Measurements from ENCODE around the gene ATP6V0E1. TPM values are rescaled to one million over a fixed set of nuclear protein-coding genes. Genes with fewer than 3 reads are reported as not detected.

Gene ATP6V0E1
- total RNA-seq, 1 experiment from 2014 or later: 216 TPM

GRCh38 chr5:172985596-172985995 is 2.0 kb downstream of the ATP6V0E1 start:
- peaks cover 3% of the 10 kb centered on the region for H3K36me3 ChIP-seq (ENCODE audit: control insufficient read depth, insufficient read depth, low read length)
- CTCF ChIA-PET: interaction anchor here (1.0 kb wide), 1 partner anchor 71 kb away, joined by 3 read pairs; no protein-coding TSS in a partner anchor
- H3K9me3 Mint-ChIP-seq (ENCODE audit: unreplicated experiment): no peaks in the 10 kb centered on the region
- no TSS peak for BruUV-seq (replicated peaks)
- H3K4me1 Mint-ChIP-seq (ENCODE audit: low read depth, unreplicated experiment): peaks cover 7% of the 10 kb centered on the region
- no peaks in the 10 kb centered on the region for H3K27me3 ChIP-seq (replicated peaks; ENCODE audit: control insufficient read depth, insufficient read depth, low read length)
- H3K9me3 ChIP-seq: no peaks in the 10 kb centered on the region
- H3K4me3 Mint-ChIP-seq (ENCODE audit: unreplicated experiment): peak overlapping the region; percentile 69
- peaks cover 46% of the 10 kb centered on the region for H3K36me3 Mint-ChIP-seq (ENCODE audit: insufficient read depth, unreplicated experiment)
- no peak for DNase-seq
- H3K4me1 ChIP-seq: peaks cover 11% of the 10 kb centered on the region
- H3K27me3 Mint-ChIP-seq (ENCODE audit: insufficient read depth, unreplicated experiment): no peaks in the 10 kb centered on the region
- TF ChIP-seq CTCF (IDR thresholded peaks at IDR 0.05; ENCODE audit: insufficient read depth in 1 of 2, low read depth in 1 of 2, low read length in 1 of 2, severe bottlenecking in 1 of 2, unreplicated experiment in 1 of 2): no peak
- H3K4me3 ChIP-seq (ENCODE audit: low read depth, low read length): no peak overlapping the region; the same call in 1 of the 2 replicates
- intact Hi-C loops (cut with micrococcal nuclease; ENCODE audit: unreplicated experiment): loop anchor here (2.0 kb wide), 1 partner anchor 59 kb away; no protein-coding TSS in a partner anchor
- peak overlapping the region; percentile 78 for H3K27ac Mint-ChIP-seq (ENCODE audit: unreplicated experiment)
- POLR2A ChIA-PET: no interaction called here

GRCh38 chr5:172988276-172988675 is 4.7 kb downstream of the ATP6V0E1 start:
- CTCF ChIA-PET: no interaction called here
- no peak for TF ChIP-seq CTCF (IDR thresholded peaks at IDR 0.05; ENCODE audit: insufficient read depth in 1 of 2, low read depth in 1 of 2, low read length in 1 of 2, severe bottlenecking in 1 of 2, unreplicated experiment in 1 of 2)
- Mint-ChIP-seq H3K36me3 (ENCODE audit: insufficient read depth, unreplicated experiment) (peaks cover 55% of the 10 kb centered on the region), H3K27me3 (ENCODE audit: insufficient read depth, unreplicated experiment) (no peaks in the 10 kb centered on the region), H3K27ac (ENCODE audit: unreplicated experiment) (no peak overlapping the region), H3K4me1 (ENCODE audit: low read depth, unreplicated experiment) (peaks cover 13% of the 10 kb centered on the region), H3K4me3 (ENCODE audit: unreplicated experiment) (no peak overlapping the region), H3K9me3 (ENCODE audit: unreplicated experiment) (no peaks in the 10 kb centered on the region)
- peaks cover 9% of the 10 kb centered on the region for H3K4me1 ChIP-seq
- POLR2A ChIA-PET: no interaction called here
- no TSS peak for BruUV-seq (replicated peaks)
- no peak overlapping the region for H3K4me3 ChIP-seq (ENCODE audit: low read depth, low read length)
- intact Hi-C loops (cut with micrococcal nuclease; ENCODE audit: unreplicated experiment): no loop called here
- no peak for DNase-seq
- H3K9me3 ChIP-seq: no peaks in the 10 kb centered on the region
- peaks cover 4% of the 10 kb centered on the region for H3K36me3 ChIP-seq (ENCODE audit: control insufficient read depth, insufficient read depth, low read length)
- H3K27me3 ChIP-seq (replicated peaks; ENCODE audit: control insufficient read depth, insufficient read depth, low read length): no peaks in the 10 kb centered on the region

GRCh38 chr5:172990776-172991175 is 7.2 kb downstream of the ATP6V0E1 start:
- TF ChIP-seq CTCF (IDR thresholded peaks at IDR 0.05; ENCODE audit: insufficient read depth in 1 of 2, low read depth in 1 of 2, low read length in 1 of 2, severe bottlenecking in 1 of 2, unreplicated experiment in 1 of 2): no peak
- ChIA-PET CTCF (no interaction called here), POLR2A (no interaction called here)
- Histone ChIP-seq H3K9me3 (no peaks in the 10 kb centered on the region), H3K4me1 (peaks cover under 1% of the 10 kb centered on the region; the same call in 1 of the 2 replicates), H3K27me3 (replicated peaks; ENCODE audit: control insufficient read depth, insufficient read depth, low read length) (no peaks in the 10 kb centered on the region), H3K4me3 (ENCODE audit: low read depth, low read length) (no peak overlapping the region), H3K36me3 (ENCODE audit: control insufficient read depth, insufficient read depth, low read length) (peaks cover 4% of the 10 kb centered on the region)
- no TSS peak for BruUV-seq (replicated peaks)
- H3K9me3 Mint-ChIP-seq (ENCODE audit: unreplicated experiment): no peaks in the 10 kb centered on the region
- H3K27me3 Mint-ChIP-seq (ENCODE audit: insufficient read depth, unreplicated experiment): no peaks in the 10 kb centered on the region
- peaks cover 57% of the 10 kb centered on the region for H3K36me3 Mint-ChIP-seq (ENCODE audit: insufficient read depth, unreplicated experiment)
- intact Hi-C loops (cut with micrococcal nuclease; ENCODE audit: unreplicated experiment): no loop called here
- H3K27ac Mint-ChIP-seq (ENCODE audit: unreplicated experiment): no peak overlapping the region
- DNase-seq: no peak
- H3K4me3 Mint-ChIP-seq (ENCODE audit: unreplicated experiment): no peak overlapping the region
- H3K4me1 Mint-ChIP-seq (ENCODE audit: low read depth, unreplicated experiment): peaks cover 14% of the 10 kb centered on the region
